ENCODE results near the gene FAM219A.

GRCh38 chr9:34440017-34440416 is 18.4 kb downstream of the FAM219A start:
- TF ChIP-seq CTCF (conservative IDR thresholded peaks at IDR 0.05 in 1 of 2, IDR thresholded peaks at IDR 0.05 in 1 of 2; ENCODE audit: extremely low read depth in 1 of 2, insufficient read depth in 1 of 2, low read depth in 1 of 2, low read length in 2 of 2) (no peak), EZH2 (IDR thresholded peaks at IDR 0.05; ENCODE audit: borderline replicate concordance, low read length) (no peak)

All from mammary epithelial cell (primary cell).